Endothelial cell of umbilical vein (primary cell): ENCODE data around the gene NBEA.

Experiments used
- CTCF ChIP-seq, 2 donors: IDR thresholded peaks; 1 replicate in 1 of 2; 2 replicates in 1 of 2; pipeline ENCODE4 v1.5.1; 2011; ENCODE audit warnings: low read length in 2 of 2, mild to moderate bottlenecking in 2 of 2, moderate library complexity in 2 of 2, control low read depth in 1 of 2, inconsistent platforms in 1 of 2, low read depth in 1 of 2; ENCODE audit not compliant: insufficient read depth in 1 of 2; ENCODE audit errors: extremely low read depth in 1 of 2
- EZH2 ChIP-seq: IDR thresholded peaks from 2 replicates; pipeline ENCODE4 v1.6.1; 2012; ENCODE audit warnings: borderline replicate concordance, low read depth, mild to moderate bottlenecking, moderate library complexity, low read length, inconsistent platforms; ENCODE audit not compliant: severe bottlenecking
- FOS ChIP-seq: IDR thresholded peaks from 2 replicates; pipeline ENCODE4 v1.6.1; 2011; ENCODE audit warnings: mild to moderate bottlenecking, low read length, moderate library complexity, borderline replicate concordance; ENCODE audit not compliant: insufficient read depth
- JUN ChIP-seq: IDR thresholded peaks from 2 replicates; pipeline ENCODE4 v1.6.1; 2011; ENCODE audit warnings: borderline replicate concordance, low read depth; ENCODE audit not compliant: insufficient read length, insufficient read depth
- MAX ChIP-seq: IDR thresholded peaks from 2 replicates; pipeline ENCODE4 v1.6.1; 2011; ENCODE audit not compliant: insufficient read depth, insufficient read length
- MYC ChIP-seq: IDR thresholded peaks from one replicate; pipeline ENCODE4 v1.6.1; 2011; ENCODE audit warnings: mild to moderate bottlenecking, low read depth, low read length
- POLR2A ChIP-seq: IDR thresholded peaks from 2 replicates; pipeline ENCODE4 v1.6.1; 2012; ENCODE audit warnings: low read depth, mild to moderate bottlenecking, control low read depth, low read length
- POLR2AphosphoS5 ChIP-seq: IDR thresholded peaks from 2 replicates; pipeline ENCODE4 v1.6.1; 2012; ENCODE audit warnings: low read depth, mild to moderate bottlenecking, control low read depth, low read length, moderate library complexity; ENCODE audit not compliant: insufficient read depth

GRCh38 chr13:35349673-35350278 lies 407.7 kb downstream of the NBEA start:
- TF ChIP-seq CTCF (IDR thresholded peaks at IDR 0.05; ENCODE audit: extremely low read depth in 1 of 2, insufficient read depth in 1 of 2, low read depth in 1 of 2, low read length in 2 of 2), result no peak
- TF ChIP-seq FOS, result peak; percentile 74
- no peak for TF ChIP-seq POLR2A
- no peak for TF ChIP-seq MYC
- TF ChIP-seq JUN, result peak; percentile 78
- TF ChIP-seq POLR2AphosphoS5, result no peak
- TF ChIP-seq EZH2, result no peak
- no peak for TF ChIP-seq MAX
